ENCODE data around the gene PPP6R1.

GRCh38 chr19:55305983-55306562 is 47.3 kb upstream of the PPP6R1 start:
- no peak for TF ChIP-seq CTCF (conservative IDR thresholded peaks at IDR 0.05 in 1 of 2, IDR thresholded peaks at IDR 0.05 in 1 of 2; ENCODE audit: low read depth in 1 of 2, low read length in 2 of 2)
- no peak for TF ChIP-seq EZH2 (IDR thresholded peaks at IDR 0.05; ENCODE audit: low read length, missing control alignments)

All from fibroblast of lung (primary cell).